GM03348 (cell line): Measurements from ENCODE around the gene FBXO38.
A peak's percentile ranks its signal among the peaks of the same experiment; 100 is the strongest.

Source experiments
- DNase-seq: peaks from one replicate; pipeline ENCODE4 v3.0.0; 2012; ENCODE audit warnings: low spot score

Gene FBXO38, protein sequence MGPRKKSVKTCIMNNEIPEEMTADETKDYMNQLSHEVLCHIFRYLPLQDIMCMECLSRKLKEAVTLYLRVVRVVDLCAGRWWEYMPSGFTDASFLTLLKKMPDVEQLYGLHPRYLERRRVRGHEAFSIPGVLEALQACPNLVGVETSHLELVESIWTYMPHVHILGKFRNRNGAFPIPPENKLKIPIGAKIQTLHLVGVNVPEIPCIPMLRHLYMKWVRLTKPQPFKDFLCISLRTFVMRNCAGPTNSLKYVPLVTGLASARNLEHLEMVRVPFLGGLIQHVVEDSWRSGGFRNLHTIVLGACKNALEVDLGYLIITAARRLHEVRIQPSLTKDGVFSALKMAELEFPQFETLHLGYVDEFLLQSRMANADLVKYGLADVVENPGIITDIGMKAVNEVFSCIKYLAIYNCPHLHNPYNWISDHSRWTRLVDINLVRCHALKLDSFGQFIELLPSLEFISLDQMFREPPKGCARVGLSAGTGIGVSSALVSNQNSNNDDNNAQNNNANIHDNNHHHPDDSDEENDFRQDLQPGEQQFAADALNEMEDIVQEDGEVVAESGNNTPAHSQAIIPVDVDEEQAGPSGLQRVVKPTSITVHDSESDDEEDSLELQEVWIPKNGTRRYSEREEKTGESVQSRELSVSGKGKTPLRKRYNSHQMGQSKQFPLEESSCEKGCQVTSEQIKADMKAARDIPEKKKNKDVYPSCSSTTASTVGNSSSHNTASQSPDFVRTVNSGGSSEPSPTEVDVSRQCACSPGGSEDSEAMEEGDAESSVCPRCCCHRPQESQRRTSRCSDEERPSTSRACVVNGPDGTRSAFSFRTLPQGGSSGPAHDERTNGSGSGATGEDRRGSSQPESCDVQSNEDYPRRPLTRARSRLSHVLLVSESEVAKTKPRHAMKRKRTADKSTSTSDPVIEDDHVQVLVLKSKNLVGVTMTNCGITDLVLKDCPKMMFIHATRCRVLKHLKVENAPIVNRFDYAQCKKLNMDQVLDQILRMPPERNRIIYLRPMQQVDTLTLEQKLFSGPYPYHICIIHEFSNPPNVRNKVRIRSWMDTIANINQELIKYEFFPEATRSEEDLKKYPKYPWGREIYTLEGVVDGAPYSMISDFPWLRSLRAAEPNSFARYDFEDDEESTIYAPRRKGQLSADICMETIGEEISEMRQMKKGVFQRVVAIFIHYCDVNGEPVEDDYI

DNA sequence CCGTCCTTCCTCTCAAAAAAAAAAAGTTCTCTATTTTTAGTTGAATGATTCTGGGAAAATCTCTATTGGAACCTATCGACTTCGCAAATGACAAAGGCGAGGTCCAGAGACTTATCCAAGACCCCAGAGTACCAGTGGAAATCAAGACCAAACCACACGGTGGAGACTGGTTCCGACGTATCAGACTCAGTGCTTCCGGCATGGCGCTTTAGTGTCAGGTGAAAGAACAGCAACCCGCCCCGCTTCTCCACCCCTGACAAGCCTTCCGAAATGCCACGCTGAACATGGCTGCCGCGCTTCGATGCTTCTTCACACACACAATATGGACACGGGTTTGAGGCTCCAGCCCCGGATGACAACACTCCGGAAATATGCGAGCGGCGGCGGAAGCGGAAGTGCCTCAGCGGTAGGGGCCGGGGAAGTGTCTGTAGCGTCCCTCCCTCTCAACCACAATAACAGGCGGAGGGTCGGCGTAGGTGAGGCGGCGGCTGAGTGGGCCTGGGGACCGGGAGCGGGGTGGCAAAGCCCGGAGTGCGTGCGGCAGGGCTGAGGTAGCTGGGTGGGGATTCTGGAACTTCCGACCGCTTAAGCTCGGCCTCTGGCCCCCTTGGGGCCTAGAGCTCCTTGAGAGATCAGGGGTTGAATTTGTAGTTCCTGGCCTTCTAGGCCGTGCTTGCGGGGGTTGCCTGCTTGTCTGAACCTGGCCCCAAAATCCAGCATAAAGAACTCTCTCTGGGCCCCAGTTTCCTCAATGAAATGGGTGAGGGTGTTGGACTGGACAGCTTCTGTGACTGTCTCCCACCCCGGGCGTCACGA is at the start of gene FBXO38:
Gene FBXO38 (plus strand): TSS at position 395 of the 816 bp plus-strand sequence. CDS start 10,819 bp downstream, outside the sequence.
- DNase-seq = peak; percentile 95

DNA sequence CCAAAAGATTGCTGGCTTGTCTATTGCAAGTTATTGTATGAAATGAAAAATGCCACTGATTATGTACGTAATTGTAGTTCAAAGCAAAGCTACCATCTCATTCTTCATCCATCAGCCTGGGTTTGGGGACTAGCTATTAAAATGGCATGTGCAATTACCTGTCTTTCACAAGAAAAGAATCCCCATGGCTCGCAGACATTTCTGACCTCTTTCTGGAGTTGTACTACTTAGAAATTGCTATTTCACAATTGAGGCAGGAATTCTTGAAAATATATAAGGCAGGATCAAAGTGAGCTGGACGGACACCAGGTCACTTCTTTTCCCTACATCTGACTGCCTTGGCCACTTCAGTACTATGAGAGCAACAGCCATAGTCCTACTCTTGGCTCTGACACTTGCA is 48.5 kb upstream of the FBXO38 start, which contains the start of gene SPINK9:
Gene SPINK9 (plus strand): TSS at position 301 of the 400 bp plus-strand sequence. CDS start 55 bp downstream, at position 356.
- no peak for DNase-seq

DNA sequence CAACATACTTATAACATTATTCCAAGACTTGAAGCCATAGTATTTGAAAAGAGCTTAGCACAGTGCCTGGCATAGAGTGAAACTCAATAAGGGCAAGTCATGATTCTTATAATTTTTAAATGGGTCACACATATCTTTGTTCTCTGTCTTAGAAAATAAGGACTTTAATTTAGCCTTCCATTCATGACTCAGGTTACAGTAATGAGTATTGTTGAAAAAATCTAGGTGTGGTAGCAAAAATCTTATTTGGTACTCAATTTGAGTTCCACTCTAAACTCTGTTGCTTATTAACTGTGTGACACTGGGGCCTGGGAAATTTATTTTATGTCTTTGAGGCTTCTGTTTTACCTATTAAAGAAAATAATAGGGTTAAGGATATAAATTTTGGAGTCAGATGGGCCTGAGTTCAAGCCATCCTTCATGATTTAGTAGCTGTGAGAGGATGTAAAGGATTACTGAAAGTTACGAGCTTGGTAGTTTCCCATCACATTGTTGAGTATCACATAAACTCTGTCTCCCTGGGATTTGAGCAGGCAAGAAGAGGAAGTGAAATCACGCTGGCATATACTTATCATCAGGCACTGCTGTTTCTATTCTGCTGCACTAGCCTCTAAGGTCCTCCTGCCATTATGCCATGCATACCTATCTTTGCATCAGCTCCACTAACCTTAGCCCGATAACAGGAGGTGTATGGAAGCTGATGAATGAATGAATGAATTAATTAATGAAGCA is 46.9 kb upstream of the FBXO38 start:
- no peak for DNase-seq

DNA sequence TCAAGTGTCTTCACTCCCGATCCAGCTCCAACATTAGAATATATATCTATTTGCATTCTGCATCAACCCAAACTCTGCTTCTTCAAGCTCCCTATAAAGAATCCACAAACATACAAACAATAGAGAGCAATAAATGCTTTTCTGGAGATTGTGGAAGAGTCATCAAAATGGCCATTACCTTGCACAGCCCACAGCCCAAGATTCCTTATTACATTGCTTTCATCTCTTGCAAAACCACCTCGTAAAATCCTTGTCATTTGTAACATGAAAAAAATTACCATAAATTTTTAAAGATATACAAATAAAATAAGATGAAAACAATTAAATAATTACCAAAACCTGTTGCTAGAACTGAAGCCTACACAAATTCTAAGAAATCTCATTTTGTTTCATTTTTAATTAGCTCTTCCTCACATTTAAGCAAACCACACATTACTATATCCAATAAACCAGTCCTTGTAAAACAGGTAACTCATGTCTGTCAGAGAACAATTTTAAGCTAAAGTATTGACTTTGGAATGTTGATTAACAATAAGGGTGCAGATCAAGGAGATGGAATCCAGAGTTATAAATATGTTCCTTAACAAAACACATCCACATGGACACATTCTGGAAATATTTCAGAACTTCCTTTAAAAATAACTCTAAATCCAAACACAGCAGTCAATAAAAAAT is 41.2 kb upstream of the FBXO38 start:
- DNase-seq = no peak

DNA sequence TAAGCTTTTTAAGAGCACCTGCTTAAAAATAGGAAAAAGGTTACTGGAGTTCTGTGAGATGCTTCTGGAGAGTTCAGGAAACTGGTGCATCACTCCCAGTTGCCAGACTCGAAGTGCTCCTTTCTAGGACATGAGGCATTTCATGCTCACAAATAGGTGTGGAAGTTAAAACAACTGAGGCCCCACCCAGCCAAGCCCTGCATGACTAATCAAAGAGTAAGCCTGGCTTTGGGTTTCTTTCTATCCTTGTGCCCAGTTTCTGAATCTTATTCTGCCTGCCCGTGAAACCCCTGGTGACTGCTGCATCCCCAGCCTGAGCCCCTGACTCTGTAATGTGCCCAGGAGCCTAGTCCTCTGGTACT is 40.7 kb upstream of the FBXO38 start:
- DNase-seq = no peak

DNA sequence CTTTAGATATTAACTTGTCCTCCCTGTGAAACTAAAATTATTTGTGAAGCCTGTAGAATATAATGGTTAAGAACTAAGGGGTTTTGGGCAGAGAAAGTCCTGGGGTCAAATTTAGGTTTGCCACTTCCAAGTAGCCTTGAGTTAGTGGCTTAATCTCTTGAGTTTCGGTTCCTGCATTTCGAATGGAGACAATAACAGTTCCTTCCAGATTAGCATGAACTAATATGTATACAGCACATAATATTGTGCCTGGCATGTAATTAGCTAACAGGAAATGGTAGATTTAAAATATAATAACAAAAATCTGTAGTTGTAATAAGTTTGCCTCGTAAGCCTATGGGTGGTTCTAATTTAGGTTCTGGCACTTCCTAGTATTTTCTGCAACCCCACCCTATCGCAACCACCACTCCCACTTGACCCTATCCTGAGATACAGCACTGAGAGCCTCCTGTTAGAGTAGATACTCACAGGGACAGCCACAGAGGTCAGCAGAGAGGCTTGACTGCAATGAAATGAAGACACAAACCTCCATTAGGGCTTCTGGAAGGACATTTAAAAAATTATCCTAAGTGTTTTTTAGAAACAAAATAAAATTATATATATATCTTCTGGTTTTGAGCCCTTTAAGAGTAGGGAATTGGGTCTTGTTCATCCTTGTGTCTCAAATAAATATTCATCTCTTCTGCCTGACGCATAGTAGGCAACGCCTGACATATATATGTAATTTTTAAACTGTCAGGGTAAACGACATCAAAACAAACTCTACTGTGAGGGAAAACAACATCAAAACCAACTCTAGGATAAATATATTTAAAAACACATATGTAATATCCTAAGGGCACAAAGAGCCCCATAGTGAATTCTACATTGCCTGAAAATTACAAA is 39.9 kb upstream of the FBXO38 start:
- DNase-seq = no peak

DNA sequence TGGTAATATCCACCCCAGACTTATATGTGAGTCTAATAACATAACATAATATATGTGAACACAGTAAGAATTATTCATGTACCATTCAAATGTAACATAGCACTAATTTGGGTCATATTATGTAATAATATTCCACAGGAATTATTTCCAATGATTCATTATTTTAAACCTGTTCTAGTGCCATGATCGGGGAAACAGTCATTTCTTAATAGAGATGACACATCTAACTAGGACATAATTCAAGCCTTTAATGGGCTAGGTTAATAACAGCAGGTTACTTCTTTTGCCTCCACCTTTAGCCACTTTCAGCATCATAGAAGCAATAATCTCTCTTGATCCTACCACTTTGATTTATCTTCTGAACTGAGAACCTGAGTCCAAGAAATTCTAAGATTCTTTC is 36.1 kb upstream of the FBXO38 start:
- no peak for DNase-seq

DNA sequence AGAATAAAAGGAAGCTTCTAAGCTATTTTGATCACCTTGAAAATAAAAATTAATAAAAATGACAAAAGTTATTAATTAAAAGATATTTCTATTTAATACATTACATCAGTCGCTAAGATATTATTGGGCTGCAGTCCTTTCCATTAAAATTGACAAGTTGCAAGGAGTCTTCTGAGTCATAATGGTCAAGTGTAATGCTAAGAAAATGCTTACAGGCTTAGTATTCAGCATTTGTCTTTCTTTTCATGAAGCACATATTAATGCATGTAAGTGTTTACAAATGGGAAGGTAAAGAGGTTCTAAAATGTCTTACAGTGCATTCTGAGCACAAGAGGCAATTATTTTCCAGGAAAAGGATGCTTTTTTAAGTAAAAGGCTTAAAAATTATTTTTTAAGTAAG is 31.1 kb upstream of the FBXO38 start:
- DNase-seq = no peak

DNA sequence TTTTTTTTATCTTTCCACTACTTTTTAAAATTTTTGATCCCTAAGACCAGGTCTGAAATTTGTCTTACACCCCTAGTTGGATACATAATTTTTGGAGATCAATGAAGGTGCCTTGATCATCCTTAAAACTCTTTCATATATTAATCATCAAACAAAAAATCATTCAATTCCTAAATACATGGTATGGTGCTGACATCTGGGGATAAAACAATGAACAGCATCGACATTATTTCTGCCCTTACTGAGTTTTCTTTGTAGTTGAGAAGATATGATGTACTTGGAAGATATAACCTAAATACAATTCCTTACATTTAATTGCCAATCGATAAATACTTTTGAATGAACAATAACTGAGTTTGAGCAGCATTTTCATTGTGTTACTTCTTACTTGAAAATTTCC is 30.1 kb upstream of the FBXO38 start:
- no peak for DNase-seq

DNA sequence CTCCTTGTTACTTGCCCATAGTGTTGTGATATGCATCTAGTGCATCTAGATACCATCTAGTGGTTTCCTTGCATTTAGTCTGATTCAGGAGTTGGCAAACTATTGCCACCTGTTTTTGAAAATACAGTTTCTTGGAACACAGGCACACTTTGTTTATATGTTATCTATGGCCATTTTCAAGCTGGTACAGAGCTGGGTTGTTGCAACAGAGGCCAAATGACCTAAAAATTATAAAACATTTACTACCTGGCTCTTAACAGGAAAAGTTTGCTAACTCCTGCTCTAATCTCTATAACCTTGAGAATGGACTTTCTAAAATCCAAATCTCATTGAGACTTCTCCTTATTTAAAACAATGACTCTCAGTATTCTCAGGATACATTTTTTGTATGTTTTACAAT is 19.4 kb upstream of the FBXO38 start:
- no peak for DNase-seq

DNA sequence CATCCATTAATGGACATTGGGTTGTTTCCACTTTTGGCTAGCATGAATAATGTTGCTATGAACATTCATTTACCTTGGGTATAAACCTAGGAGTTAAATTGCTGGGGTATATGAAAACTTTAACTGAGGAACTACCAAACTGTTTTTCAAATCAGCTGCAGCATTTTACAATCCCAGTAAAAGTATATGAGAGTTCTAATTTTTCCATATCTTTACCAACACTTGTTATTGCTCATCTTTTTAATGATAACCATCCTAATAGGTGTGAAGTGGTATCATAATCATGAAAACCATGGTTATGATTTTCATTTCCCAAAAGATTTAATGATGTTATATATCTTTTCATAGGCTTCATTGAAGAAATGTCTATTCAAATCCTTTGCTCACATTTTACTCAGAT is 15.5 kb upstream of the FBXO38 start:
- DNase-seq = no peak

DNA sequence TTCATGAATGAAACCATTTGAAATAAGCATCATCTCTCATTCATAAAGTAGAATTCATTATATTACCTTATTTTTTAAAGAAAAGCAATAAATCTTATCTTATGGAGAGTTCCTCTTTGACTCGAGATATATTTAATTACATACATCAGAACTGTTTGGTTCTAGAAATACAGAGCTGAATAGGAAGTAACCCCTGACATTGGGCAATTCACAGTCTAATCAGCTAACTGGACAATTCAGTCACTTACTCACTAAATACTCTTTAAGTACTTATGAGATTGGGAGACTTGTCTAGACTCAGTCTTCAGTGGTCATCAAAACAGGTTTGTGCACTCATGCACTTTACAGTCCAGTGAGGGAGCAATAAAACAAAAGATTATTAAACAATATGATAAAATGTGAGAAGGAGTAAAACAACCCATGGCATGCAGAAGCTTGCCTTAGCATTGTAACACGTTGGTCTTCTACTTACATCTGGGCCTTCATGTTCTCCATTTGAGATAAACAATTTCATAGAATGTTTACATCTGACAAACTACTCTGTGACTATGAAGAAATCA is 11.5 kb upstream of the FBXO38 start:
- DNase-seq = no peak

DNA sequence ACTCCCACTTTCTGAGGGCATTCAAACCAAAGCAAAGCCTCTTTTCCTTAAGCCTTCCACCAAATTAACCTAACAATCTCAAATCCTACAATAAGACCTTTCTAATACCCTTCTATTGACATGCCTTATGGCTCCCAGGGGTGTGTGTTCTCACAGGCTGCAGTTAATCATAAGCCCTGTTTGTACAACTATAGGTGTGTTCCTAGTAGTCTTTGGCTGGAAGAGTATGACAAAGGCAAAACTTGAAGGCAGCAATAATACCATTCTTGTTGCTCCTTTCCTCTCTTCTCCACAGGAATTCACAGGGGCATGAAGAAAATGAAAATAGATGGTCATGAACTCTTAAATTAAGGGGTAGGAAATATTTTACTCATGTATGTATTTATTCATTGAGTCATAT is 10.9 kb upstream of the FBXO38 start:
- no peak for DNase-seq

DNA sequence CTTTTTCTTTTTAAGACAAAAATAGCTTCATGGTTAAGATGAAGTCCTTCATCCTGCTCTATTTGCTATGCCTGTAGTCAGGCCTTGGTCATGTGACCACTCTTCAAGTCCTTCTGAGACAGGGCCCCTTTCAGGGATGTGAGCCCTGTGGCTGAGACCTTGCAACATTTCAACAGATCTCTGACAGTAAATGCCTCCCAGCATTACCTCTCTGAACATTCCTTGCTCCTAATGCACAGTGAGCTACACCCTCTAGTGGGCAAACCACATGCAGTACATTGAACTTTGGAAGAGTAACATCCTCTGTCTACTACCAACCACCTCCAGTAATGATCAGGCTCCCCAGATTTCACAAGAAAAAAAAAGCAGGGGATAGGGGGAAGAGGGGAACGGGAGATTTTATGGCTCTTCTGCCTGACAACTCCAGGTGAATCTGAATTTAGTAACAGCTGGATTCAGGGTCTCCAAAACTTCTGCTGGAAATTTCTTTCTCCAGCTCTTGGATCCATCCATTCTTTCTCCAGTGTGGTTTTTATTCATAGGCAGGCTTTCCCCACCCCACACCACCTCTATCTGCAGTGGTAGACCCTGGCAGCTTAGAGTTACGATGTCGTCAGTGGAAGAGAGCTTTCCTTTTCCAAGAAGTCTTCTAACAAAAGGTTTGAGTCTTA is 8.9 kb upstream of the FBXO38 start:
- DNase-seq = peak; percentile 67

DNA sequence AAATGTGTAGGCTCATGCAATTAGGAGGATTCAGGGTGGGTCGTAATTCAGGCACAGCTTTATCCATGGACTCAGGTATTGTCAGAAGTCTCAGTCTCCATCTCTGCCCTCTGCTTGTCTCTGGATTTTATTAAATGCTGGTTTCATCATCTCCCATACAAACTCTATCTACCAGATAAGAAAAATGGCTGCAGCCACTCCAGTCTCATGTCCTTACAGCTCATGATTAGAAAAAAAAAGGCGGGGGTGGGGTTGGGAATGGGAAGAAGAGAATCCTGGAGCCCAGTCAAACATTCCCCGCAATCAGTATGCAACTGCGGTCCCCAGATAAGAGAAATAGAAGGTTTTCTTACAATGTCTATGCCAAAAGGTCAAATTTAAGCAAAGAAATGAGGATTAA is 7.6 kb upstream of the FBXO38 start:
- DNase-seq = no peak

DNA sequence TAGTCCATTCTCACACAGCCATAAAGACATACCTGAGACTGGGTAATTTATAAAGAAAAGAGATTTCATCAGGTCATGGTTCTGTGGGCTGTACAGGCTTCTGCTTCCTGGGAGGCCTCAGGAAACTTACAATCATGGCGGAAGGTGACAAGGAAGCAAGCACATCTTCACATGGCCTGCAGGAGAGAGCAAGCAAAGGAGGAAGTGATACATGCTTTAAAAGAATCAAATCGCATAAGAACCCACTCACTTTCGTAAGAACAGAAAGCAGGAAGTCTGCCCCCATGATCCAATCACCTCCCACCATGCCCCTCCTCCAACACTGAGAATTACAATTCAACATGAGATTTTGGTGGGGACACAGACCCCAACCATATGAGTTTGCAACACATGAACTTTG is 5.1 kb upstream of the FBXO38 start:
- DNase-seq = no peak

DNA sequence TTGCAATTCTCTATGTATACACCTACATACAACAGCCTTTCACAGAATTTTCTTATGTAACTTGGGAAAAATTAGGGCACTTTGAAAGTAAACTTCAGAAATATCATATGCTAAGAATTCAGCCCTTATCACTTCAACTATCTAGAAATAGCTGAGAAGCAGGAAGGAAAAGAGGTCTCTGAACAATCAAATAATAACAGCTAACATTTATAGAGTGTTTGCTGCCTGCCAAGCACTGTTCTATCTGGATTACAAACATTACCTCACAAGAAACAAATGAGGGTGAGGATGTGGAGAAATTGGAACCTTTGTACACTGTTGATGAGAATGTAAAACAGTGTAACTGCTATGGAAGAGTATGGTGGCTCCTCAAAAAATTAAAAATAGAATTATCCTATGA is 4.4 kb upstream of the FBXO38 start:
- DNase-seq = no peak

DNA sequence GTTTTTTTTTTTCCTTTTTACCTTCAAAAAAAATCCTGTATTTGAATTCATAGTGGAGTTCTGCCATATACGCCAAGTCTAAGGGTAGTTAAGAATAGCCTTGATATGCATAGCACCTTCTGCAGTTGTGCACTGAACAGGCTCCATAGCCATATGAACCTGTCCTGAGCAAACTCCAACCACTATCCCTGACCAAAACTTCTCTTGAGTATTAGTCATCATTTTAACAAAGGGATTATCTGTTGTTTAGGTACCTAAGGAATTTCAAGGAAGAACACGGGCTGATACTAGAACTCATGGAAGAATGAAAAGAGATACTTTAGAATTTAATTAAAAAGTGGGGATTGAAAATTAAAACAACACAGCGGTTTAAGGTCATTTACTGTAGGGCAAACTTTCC is 1.9 kb upstream of the FBXO38 start:
- DNase-seq = no peak
